IPS-18c (cell line): Measurements from ENCODE around the gene FBN2.

ENCODE experiments used
- H3K4me3 ChIP-seq: 2 replicates; pipeline ENCODE4 v1.7.0; 2013; ENCODE audit warnings: low read depth, mild to moderate bottlenecking, low read length, moderate library complexity; ENCODE audit not compliant: insufficient read depth
- H3K9me3 ChIP-seq: one replicate; pipeline ENCODE4 v1.6.1; 2013; ENCODE audit warnings: mild to moderate bottlenecking, low read length, moderate library complexity; ENCODE audit not compliant: control insufficient read depth, insufficient read depth

Gene FBN2

DNA sequence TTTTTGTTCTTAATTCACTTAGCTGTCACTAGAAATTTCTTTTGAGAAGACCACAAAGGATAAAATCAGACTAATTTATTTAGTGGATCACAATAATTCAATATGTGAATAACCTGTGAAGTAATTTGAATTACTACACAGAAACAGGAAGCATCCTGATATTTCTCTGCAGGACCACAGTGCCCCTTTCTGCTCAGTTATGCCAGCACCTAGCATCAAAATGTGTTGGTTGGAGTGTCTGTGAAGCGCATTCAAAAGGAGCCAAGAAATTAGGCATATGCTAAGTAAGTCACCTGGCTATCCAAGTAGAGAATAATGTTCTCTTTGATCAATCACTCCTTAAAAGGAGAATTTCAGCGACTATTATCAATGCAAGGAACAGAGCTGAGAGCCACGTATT is 267.0 kb downstream of the FBN2 start:
- no peak overlapping the region for H3K4me3 ChIP-seq
- H3K9me3 ChIP-seq = peaks cover 2% of the 10 kb centered on the region

DNA sequence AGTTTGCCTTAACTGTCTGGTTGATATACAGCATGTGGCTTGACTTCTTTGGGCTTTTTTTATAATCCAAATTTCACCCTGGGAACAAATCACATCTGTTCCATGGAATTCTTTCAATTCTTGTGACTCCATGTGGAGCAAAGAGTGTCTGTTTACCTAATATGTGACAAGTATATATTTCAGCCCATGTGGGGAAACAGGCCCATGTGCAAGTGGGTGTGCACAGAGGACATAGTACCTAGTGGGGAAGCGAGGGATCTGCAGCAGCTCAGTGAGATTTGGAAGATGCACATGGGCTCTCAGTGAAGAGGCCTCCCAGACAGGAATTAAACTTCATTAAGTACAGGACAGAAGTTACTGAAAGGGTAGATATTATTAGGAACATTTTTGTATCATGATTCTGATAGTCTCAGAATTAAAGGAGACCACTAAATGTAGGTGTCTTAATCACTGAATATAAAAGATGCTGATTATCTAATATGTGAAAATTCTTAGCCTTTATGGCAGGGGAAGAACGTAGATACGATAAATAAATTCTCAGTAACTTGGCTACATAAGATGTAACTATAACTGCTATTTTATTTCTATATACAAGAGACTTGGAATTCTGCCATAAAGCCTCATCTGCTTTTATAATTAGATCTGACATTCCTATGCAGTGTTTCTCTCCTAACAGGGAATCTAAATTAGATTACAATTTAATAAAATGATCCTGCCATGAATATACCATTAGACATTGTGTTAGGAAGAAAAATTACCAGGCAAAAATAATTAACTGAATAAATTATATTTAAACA is 273.3 kb downstream of the FBN2 start:
- H3K4me3 ChIP-seq = no peak overlapping the region
- no peaks in the 10 kb centered on the region for H3K9me3 ChIP-seq

DNA sequence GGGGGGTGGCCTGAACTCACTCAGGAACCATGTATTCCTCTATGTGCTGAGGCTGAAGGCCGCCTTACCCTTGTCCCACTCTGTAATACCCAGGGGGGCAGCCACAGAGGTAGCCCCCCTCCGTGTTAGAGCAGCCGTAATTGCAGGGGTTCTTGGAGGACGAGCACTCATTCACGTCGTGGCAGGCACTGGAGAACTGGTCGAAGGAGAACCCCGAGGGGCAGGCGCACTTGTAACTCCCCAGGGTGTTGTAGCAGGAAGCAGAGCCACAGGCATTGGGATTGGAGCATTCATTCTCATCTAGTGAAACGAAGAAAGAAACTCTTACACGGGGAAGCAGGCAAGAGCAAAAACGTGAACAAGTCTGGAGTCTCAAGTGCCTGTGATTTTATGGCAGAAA is 274.7 kb downstream of the FBN2 start:
- Histone ChIP-seq H3K9me3 (no peaks in the 10 kb centered on the region), H3K4me3 (no peak overlapping the region)

DNA sequence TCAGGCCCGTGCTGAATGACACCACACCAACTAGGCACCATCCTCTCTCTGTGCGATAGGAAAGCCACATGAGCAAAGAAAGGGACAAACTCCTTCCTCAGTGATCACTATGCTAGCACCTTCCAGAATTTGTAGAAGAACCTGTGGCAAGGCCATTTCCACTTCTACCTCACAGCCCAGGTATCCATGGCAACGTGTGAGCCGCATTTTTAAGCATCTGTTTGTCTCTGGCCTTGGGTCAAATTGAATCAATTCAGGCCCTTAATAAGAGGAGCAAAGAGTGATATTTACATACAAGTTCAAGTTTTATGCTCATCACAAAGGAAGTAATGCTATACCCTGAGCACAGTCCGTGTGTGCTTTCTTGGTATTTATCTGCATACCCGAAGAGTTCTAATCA is 275.1 kb downstream of the FBN2 start:
- Histone ChIP-seq H3K4me3 (no peak overlapping the region), H3K9me3 (no peaks in the 10 kb centered on the region)

DNA sequence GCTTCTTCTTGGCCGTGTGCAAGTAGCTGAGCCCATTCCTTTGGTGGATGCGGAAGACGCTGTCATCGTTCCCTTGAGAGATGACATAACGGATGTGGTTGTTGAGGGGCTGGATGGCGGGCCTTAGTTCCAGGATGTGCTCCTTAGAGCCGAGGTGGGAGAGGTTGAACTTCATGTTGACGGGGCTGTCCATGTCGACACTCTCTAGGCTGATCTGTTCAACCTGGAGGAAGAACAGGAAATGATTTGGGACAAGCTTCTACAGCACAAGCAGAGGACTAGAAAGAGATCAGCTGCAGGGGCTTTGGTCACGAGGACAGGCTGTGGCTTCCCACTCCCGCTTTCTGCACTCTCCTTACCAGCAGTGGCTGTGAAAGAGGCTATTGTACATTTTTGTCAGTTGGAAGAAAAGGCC is 278.4 kb downstream of the FBN2 start:
- no peak overlapping the region for H3K4me3 ChIP-seq

DNA sequence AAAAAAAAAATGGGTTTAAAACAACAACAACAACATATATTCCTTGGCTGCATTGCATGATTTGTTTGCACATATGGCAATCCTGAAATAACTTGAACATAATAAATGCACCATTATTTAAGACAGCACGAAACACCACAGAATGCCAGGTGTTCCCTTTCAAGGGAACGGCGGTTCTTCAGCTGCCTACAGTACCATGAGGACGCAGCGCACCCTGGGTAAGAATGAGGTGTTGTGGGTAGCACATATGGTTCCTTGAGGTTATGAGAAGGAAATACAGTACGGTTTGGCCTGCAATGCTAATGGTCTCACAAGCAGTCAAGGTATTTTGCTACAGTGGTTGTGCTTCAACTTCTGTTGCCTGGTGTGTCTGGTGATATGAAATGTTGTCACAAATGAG is 279.7 kb downstream of the FBN2 start:
- H3K4me3 ChIP-seq = no peak overlapping the region
- no peaks in the 10 kb centered on the region for H3K9me3 ChIP-seq

More for the DNA sequence above, 278.4 kb downstream of the FBN2 start:
- H3K9me3 ChIP-seq = no peaks in the 10 kb centered on the region

DNA sequence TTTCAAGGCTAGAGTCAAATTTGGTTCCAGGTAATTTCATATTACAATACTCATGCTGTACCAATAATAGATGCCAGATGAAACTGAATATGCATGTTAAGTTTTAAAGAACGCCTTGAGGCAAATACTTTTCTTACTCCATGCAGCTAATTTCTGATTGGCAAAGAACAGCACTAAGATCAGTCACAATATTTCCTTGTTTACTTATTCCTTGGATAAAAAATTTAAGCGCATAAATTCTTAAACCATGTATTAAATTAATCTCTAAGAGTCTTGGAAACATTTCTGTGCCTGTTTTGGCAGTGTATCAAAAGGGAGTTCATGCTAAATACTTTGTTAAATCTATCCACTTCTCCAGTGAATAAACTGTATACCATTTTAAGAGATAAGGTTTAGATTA is 281.0 kb downstream of the FBN2 start:
- Histone ChIP-seq H3K4me3 (no peak overlapping the region), H3K9me3 (no peaks in the 10 kb centered on the region)

DNA sequence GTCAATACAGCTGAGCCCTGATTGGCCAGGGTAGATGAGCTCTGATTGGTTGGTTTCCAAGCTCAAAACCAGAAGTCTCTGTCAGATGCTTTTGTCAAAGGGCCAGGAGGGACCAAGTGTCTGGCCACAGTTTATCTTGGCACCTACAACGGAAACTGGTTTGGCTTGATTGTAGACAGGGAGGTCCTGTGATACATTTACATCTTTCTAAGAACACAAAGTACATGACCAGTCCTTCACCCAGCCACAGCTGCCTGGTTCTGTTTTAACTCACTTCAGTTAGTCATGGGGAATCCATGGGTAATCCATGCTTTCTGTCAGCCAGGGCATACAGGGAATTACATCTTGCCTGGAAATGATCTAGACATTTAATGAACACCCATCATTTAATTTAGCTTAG is 283.3 kb downstream of the FBN2 start:
- Histone ChIP-seq H3K4me3 (no peak overlapping the region), H3K9me3 (peaks cover 2% of the 10 kb centered on the region)

DNA sequence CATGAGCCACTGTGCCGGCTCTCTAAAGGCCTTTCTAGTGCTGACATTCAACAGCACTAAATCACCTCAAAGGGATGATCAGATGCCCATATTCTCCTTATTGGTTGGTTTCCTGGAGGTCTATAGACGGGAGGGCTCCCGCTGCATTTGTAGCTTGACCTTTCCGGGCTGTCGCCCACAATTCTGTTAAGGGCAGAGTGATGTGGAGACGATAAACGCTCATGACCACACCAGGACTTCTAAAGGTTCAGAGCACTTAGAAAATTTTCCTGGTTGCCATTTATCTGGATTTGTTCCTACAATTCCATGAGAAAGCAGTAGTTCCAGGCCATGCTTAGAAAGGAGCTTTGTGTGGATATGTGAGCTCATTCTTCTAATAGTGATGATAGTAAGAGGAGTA is 284.2 kb downstream of the FBN2 start:
- no peak overlapping the region for H3K4me3 ChIP-seq
- H3K9me3 ChIP-seq = peaks cover 2% of the 10 kb centered on the region

DNA sequence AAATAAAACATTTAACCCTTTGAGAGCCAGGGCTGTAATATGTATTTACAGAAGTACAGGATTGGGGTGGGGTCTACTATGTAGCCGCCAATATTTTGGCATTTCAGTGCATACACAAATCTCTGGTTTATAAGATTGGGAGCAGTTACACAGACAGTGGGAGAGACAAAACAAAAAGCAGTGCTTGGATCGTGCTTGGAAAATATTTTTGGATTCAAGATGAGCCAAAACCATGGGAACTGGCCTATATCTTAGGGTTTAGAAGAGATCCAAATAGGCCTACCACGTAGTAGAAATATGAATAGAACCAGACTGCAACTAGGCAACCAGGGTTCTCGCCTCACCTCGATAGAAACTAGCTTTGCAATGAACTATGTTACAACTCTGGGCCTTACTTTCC is 284.9 kb downstream of the FBN2 start:
- Histone ChIP-seq H3K9me3 (peaks cover 2% of the 10 kb centered on the region), H3K4me3 (no peak overlapping the region)

DNA sequence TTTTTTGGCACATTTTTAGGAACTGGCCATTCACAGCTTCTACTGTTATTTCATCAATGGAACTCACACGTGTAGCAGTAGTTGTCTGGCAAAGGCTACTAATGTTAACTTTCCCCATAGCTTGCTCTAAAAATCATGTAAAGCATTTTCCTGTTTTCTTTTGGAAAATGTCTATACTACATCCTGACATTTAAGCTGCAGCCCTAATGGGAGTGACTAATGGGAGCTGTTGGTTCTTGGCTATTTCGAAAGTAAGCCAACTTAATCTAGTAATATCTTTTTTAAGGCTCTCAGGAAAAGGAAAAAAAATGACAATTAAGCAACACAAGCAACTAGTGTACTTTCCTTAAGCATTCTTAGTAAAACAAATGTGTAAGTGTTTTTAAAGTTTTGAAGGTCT is 285.3 kb downstream of the FBN2 start:
- Histone ChIP-seq H3K9me3 (peaks cover 2% of the 10 kb centered on the region), H3K4me3 (no peak overlapping the region)

DNA sequence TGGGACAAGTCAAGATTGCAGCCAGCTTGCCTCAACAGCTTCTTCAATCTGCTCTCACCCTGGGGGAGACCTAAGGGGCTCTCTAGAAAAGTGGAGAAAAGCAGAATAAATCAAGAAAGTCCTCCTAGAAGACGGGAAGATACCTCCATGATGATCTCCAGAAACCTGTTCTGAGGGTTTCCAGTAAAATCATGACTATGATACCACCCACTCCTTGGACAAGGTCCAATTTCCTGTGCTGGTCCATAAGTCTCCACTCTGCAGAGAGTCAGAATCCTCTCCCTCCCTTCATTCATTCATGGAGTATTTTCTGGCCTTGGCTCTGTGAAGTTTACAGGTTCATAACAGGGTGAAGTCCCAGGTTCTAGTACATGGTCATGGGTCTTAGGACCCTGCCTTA is 285.8 kb downstream of the FBN2 start:
- H3K4me3 ChIP-seq = no peak overlapping the region
- peaks cover 2% of the 10 kb centered on the region for H3K9me3 ChIP-seq

DNA sequence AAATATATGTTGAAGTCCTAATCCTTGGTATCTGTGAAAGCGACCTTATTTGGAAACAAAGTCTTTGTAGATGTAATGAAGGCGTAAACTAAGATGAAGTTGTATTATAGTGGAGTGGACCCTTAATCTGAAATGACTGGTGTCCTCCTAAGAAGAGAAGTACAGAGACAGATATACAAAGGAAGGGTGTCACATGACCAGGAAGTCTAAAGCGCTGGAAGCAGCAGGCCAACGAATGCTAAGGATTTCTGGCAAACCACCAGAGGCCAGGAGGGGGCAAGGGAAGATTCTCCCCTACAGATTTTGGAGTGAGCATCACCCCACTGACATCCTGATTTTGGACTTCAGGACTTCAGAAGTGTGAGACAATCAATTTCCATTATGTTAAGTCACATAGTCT is 292.1 kb downstream of the FBN2 start:
- H3K9me3 ChIP-seq = no peaks in the 10 kb centered on the region

DNA sequence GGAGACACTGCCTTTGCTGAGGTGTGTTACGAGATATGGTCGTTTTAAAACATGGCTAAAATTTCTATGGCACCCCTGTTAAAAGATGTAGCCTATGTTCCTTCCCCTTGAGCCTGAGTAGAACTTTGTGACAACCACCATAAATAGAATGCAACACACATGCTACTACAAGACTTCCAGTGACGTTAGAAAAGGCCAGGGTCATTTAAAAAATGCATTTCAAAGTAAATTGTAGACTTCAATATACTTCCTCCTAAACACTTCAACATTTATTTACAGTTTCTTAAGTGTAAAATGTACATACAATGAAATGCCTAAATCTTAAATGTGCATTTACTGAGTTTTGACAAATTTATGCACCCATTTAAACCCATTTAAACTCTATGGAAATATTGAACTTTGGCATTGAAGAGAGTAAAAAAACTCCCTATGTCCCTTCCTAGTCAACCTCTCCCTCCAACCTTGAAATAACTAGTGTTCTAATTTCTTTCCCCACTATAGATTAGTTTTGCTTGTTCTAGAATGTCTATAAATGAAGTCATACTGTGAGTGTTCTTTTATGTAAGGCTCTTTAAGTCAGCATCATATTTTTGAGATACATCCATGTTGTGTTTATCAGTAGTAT is 294.0 kb downstream of the FBN2 start:
- H3K4me3 ChIP-seq = no peak overlapping the region
- no peaks in the 10 kb centered on the region for H3K9me3 ChIP-seq

More for the DNA sequence above, 292.1 kb downstream of the FBN2 start:
- H3K4me3 ChIP-seq = no peak overlapping the region

DNA sequence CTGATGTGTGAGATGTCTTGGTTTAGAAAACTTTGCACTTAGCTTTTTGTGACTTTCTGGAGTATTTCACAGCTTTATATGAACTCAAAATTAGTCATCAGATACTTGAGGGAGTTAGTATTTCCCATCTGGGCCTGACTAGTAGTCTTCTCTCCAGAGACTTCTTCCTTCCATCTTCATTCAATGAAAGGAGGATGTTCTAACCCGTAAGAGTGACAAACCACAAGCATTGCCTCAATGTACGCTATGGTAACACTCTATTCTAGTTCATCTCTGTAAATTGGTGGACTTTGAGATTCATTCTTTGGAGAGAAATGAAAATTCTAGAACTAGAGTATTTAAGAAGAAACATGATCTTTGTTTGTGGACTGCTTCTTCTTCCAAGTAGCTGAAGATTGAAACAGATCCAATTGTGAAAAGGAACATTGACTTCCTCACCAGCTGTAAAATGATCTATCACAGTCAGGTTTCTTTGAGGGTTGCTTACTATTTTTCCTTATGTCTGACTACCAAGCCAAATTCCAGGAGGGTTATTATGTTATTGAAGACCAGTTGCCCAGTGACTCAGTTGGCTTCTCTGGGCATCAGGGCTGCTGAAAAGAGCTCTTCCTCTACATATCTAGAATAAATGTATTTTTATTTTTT is 296.9 kb downstream of the FBN2 start:
- H3K9me3 ChIP-seq = no peaks in the 10 kb centered on the region
- no peak overlapping the region for H3K4me3 ChIP-seq

DNA sequence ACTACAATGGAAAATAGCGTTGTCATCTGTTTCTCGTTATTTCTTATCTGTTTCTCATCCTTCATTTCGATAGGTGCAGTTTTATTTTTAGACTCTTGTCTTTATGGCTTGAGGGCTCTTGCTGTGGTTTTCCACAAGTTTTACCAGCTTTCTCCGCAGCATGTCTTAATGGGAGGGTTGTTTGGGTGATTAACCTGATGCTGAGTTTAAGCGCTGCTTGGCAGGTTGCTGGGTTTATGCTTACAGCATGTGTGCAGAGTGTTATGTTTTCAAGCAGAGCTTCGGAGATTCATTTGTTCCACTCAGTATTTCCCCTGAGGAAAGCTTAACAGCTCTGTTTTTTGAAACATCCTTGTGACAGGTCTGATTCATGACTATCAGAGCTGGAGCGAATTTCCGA is 300.5 kb downstream of the FBN2 start:
- no peak overlapping the region for H3K4me3 ChIP-seq
- no peaks in the 10 kb centered on the region for H3K9me3 ChIP-seq

DNA sequence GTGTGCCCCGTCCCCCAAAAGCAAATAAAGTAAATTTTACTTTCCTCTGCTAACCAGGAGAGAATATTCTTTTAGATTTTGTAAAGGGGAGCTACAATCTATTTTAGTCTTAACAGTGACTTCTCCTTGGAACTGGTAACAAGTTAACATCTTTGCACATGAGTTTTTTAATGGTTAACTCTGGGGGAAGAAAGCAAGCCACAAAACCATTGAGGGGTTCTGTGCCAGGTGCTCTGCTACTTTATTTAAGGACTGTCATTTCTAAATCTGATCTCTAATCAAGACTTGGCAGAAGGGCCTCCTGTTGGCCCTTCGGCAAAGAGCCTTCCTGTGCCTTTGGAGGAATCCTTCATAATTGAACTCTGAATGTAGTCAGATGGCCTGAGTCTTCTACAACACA is 301.0 kb downstream of the FBN2 start:
- no peaks in the 10 kb centered on the region for H3K9me3 ChIP-seq
- no peak overlapping the region for H3K4me3 ChIP-seq

DNA sequence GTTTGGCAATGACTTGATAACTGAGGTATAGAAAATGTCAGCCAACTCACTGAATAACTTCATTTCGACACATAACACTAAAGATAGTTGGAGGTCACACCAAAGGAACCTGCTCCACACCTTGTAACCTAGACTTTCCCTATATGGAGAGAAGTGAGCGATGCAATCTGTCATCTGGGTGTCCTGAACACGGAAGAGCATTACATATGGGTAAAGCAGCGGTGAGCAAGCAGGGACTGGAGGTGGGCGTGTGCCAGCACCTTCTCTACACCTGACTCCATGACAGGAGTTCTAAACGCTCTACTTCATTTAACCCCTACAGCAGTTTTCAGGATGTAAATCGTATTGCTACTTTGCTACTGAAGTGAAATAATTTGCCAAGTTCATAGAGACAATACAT is 301.7 kb downstream of the FBN2 start:
- Histone ChIP-seq H3K4me3 (no peak overlapping the region), H3K9me3 (no peaks in the 10 kb centered on the region)
